SK-N-SH treated with all-trans-retinoic acid at 6 μM for 48 hours (cell line): Measurements from ENCODE around the gene SPATA20.

ENCODE experiments used
- ATAC-seq: fragments of 200-7000 bp; cut with Tn5 transposase; 3 replicates; pipeline ENCODE4 v1.9.1; 2020; ENCODE audit warnings: mild to moderate bottlenecking, moderate library complexity
- ARNTL ChIP-seq: fragments of 450-650 bp; formaldehyde crosslinking; IDR thresholded peaks from 2 replicates; pipeline ENCODE4 v1.5.0; 2020; ENCODE audit warnings: low read depth, mild to moderate bottlenecking, moderate library complexity, borderline replicate concordance
- BACH2 ChIP-seq: fragments of 250-450 bp; sonication (Bioruptor Pico); IDR thresholded peaks from 2 replicates; pipeline ENCODE4 v1.9.0; 2021; ENCODE audit warnings: mild to moderate bottlenecking, borderline replicate concordance
- CSDC2 ChIP-seq: fragments of 250-450 bp; sonication (Bioruptor Pico); IDR thresholded peaks from 2 replicates; pipeline ENCODE4 v1.5.0; 2020; ENCODE audit warnings: mild to moderate bottlenecking, moderate library complexity
- ESRRG ChIP-seq: fragments of 250-450 bp; sonication (Bioruptor Pico); IDR thresholded peaks from 2 replicates; pipeline ENCODE4 v1.6.1; 2021; ENCODE audit warnings: mild to moderate bottlenecking
- GLIS3 ChIP-seq: fragments of 250-450 bp; sonication (Bioruptor Pico); IDR thresholded peaks from 2 replicates; pipeline ENCODE4 v1.5.0; 2020; ENCODE audit warnings: mild to moderate bottlenecking, moderate library complexity
- ISL1 ChIP-seq: fragments of 250-450 bp; sonication (Bioruptor Pico); IDR thresholded peaks from 2 replicates; pipeline ENCODE4 v2.1.2; 2022; ENCODE audit warnings: mild to moderate bottlenecking, moderate library complexity
- OSR1 ChIP-seq: fragments of 250-450 bp; sonication (Bioruptor Pico); IDR thresholded peaks from 2 replicates; pipeline ENCODE4 v1.8.0; 2022; ENCODE audit warnings: moderate library complexity, mild to moderate bottlenecking, inconsistent platforms
- PPARA ChIP-seq: fragments of 250-450 bp; sonication (Bioruptor Pico); IDR thresholded peaks from 2 replicates; pipeline ENCODE4 v1.5.0; 2020; ENCODE audit warnings: mild to moderate bottlenecking, borderline replicate concordance
- RARB ChIP-seq: fragments of 250-450 bp; sonication (Bioruptor Pico); IDR thresholded peaks from 2 replicates; pipeline ENCODE4 v1.8.0; 2021; ENCODE audit warnings: mild to moderate bottlenecking, moderate library complexity
- SNAI2 ChIP-seq: fragments of 250-450 bp; sonication (Bioruptor Pico); IDR thresholded peaks from 2 replicates; pipeline ENCODE4 v1.5.0; 2020; ENCODE audit warnings: mild to moderate bottlenecking, moderate library complexity
- TCF4 ChIP-seq: fragments of 250-450 bp; sonication (Bioruptor Pico); IDR thresholded peaks from 2 replicates; pipeline ENCODE4 v1.8.0; 2021; ENCODE audit warnings: mild to moderate bottlenecking, moderate library complexity, borderline replicate concordance
- TOX ChIP-seq: fragments of 250-450 bp; sonication (Bioruptor Pico); IDR thresholded peaks from 2 replicates; pipeline ENCODE4 v1.8.0; 2021; ENCODE audit warnings: mild to moderate bottlenecking, moderate library complexity, borderline replicate concordance
- ZC3H10 ChIP-seq: fragments of 250-450 bp; sonication (Bioruptor Pico); IDR thresholded peaks from 2 replicates; pipeline ENCODE4 v1.5.1; 2021; ENCODE audit warnings: mild to moderate bottlenecking, moderate library complexity
- ZFP3 ChIP-seq: fragments of 250-450 bp; sonication (Bioruptor Pico); IDR thresholded peaks from 2 replicates; pipeline ENCODE4 v1.5.0; 2020; ENCODE audit warnings: mild to moderate bottlenecking, moderate library complexity
- ZFP30 ChIP-seq: fragments of 450-650 bp; formaldehyde crosslinking; IDR thresholded peaks from 2 replicates; pipeline ENCODE4 v1.5.0; 2022; ENCODE audit warnings: mild to moderate bottlenecking, moderate library complexity
- ZNF565 ChIP-seq: fragments of 450-650 bp; formaldehyde crosslinking; conservative IDR thresholded peaks from 2 replicates; pipeline ENCODE4 v1.5.0; 2020; ENCODE audit warnings: low read depth, mild to moderate bottlenecking, moderate library complexity
- ZNF70 ChIP-seq: fragments of 450-650 bp; formaldehyde crosslinking; IDR thresholded peaks from 2 replicates; pipeline ENCODE4 v1.5.0; 2020; ENCODE audit warnings: mild to moderate bottlenecking, moderate library complexity
- ZNF8 ChIP-seq: fragments of 450-650 bp; formaldehyde crosslinking; IDR thresholded peaks from 2 replicates; pipeline ENCODE4 v1.5.0; 2020; ENCODE audit warnings: mild to moderate bottlenecking, moderate library complexity
- TF ChIP-seq, protein P1 (sequence below): fragments of 250-450 bp; sonication (Bioruptor Pico); IDR thresholded peaks from 2 replicates; pipeline ENCODE4 v1.5.1; 2021; ENCODE audit warnings: mild to moderate bottlenecking, moderate library complexity
- TF ChIP-seq, protein P2 (sequence below): fragments of 250-450 bp; sonication (Bioruptor Pico); IDR thresholded peaks from 2 replicates; pipeline ENCODE4 v1.5.1; 2020; ENCODE audit warnings: low read depth, mild to moderate bottlenecking, moderate library complexity
- TF ChIP-seq, protein P3 (sequence below): fragments of 250-450 bp; sonication (Bioruptor Pico); IDR thresholded peaks from 2 replicates; pipeline ENCODE4 v1.8.0; 2020; ENCODE audit warnings: mild to moderate bottlenecking, moderate library complexity, borderline replicate concordance
- TF ChIP-seq, protein P4 (sequence below): fragments of 250-450 bp; sonication (Bioruptor Pico); IDR thresholded peaks from 2 replicates; pipeline ENCODE4 v1.5.0; 2020; ENCODE audit warnings: mild to moderate bottlenecking, moderate library complexity

SPATA20 gene

DNA sequence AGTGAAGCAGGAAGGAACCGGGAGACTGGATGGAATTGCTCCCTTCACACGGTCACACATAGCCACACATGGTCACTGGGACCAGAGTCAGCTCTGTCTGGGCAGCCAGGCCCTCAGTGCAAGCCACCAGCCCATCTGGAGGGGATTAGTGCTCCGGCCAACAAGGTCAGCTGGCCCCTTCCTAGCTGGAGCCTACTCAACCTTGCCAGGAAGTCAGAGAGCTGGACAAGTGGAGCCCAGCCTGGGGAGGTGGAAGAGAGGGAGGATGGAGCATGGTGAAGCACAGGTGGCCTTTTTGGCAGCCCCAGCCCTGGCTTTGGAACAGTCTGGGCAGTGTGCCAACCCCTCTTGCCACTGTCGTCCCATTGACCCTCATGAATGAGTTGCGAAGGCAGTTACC lies 9.8 kb downstream of the SPATA20 start:
- no peak for TF ChIP-seq ESRRG (CRISPR knock-in tag)
- TF ChIP-seq GLIS3 = no peak
- TF ChIP-seq, protein P1, sequence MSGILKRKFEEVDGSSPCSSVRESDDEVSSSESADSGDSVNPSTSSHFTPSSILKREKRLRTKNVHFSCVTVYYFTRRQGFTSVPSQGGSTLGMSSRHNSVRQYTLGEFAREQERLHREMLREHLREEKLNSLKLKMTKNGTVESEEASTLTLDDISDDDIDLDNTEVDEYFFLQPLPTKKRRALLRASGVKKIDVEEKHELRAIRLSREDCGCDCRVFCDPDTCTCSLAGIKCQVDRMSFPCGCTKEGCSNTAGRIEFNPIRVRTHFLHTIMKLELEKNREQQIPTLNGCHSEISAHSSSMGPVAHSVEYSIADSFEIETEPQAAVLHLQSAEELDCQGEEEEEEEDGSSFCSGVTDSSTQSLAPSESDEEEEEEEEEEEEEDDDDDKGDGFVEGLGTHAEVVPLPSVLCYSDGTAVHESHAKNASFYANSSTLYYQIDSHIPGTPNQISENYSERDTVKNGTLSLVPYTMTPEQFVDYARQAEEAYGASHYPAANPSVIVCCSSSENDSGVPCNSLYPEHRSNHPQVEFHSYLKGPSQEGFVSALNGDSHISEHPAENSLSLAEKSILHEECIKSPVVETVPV (CRISPR knock-in tag) = no peak
- TF ChIP-seq TCF4 (CRISPR knock-in tag) = peak; percentile 59; the same call in 1 of the 2 replicates
- TF ChIP-seq ZFP30 = no peak
- no peak for TF ChIP-seq OSR1 (CRISPR knock-in tag)
- no peak; the same call in 2 of the 3 replicates for ATAC-seq

DNA sequence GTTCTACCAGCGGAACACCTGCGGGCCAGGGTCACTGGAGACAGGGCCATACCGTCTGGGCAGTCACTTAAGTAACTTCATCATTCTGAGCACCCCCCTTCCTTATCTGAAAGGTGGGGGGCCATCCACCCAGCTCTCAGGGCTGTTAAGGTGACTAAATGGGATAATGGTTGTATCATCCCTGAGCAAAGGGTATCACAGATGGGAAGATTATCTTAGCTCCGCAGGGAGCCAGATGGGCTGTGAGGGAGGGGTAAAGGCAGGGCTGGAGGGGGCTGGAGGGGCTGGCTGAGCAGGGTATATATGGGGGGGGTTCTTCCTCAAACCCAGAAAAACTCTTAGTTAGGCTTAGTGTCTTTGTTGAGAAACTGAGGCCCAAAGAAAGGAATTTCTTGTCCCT lies 10.7 kb downstream of the SPATA20 start:
- TF ChIP-seq OSR1 (CRISPR knock-in tag) (no peak), BACH2 (CRISPR knock-in tag) (no peak), ZC3H10 (CRISPR knock-in tag) (no peak), ZFP3 (CRISPR knock-in tag) (no peak)
- ATAC-seq = no peak

DNA sequence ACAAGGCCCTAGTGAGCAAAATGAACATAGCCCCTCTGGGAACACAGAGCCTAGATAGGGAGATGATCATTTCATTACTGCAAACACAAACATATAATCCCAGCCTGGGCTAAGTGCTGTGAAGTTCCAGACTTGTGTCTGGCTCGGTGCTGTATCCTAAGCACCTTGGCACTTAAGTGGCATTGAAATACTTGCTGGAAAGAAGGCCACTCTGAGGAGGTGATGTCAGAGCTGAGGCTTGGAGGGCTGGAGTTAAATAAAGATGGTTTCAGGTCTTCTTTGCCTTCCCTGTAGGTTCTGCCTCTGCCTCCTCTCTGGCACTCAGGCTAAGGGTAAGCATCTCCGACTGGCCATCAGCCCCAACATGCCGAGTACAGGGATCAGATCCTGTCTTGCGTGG lies 11.1 kb downstream of the SPATA20 start:
- ATAC-seq = no peak
- TF ChIP-seq TCF4 (CRISPR knock-in tag) (no peak), PPARA (no peak), ZNF70 (no peak), ZC3H10 (CRISPR knock-in tag) (no peak), ARNTL (no peak), BACH2 (CRISPR knock-in tag) (no peak), SNAI2 (CRISPR knock-in tag) (no peak), ZNF565 (CRISPR knock-in tag) (no peak), ESRRG (CRISPR knock-in tag) (no peak), ISL1 (CRISPR knock-in tag) (no peak), RARB (no peak), ZFP3 (CRISPR knock-in tag) (no peak), ZNF8 (CRISPR knock-in tag) (no peak)
- TF ChIP-seq, protein P2, sequence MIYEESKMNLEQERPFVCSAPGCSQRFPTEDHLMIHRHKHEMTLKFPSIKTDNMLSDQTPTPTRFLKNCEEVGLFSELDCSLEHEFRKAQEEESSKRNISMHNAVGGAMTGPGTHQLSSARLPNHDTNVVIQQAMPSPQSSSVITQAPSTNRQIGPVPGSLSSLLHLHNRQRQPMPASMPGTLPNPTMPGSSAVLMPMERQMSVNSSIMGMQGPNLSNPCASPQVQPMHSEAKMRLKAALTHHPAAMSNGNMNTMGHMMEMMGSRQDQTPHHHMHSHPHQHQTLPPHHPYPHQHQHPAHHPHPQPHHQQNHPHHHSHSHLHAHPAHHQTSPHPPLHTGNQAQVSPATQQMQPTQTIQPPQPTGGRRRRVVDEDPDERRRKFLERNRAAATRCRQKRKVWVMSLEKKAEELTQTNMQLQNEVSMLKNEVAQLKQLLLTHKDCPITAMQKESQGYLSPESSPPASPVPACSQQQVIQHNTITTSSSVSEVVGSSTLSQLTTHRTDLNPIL (CRISPR knock-in tag) = no peak
- TF ChIP-seq, protein P3, sequence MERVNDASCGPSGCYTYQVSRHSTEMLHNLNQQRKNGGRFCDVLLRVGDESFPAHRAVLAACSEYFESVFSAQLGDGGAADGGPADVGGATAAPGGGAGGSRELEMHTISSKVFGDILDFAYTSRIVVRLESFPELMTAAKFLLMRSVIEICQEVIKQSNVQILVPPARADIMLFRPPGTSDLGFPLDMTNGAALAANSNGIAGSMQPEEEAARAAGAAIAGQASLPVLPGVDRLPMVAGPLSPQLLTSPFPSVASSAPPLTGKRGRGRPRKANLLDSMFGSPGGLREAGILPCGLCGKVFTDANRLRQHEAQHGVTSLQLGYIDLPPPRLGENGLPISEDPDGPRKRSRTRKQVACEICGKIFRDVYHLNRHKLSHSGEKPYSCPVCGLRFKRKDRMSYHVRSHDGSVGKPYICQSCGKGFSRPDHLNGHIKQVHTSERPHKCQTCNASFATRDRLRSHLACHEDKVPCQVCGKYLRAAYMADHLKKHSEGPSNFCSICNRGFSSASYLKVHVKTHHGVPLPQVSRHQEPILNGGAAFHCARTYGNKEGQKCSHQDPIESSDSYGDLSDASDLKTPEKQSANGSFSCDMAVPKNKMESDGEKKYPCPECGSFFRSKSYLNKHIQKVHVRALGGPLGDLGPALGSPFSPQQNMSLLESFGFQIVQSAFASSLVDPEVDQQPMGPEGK (CRISPR knock-in tag) = no peak

DNA sequence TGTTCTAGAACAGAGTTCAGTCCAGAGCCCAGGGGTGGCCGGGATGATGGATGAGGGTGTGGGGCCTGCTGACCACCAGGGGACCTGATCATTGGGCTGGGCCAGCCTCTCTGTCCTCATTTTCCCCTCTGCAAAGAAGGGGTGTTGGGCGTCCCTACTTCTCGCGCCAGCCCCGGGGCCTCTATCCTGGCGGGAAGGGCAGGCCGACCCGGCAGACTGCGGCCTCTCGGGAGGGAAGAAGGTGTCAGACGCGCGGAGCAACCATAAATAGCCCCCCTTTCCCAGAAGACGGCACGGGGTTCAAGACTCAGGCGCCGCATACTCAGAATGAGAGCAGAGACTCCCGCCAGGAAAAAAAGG lies 11.6 kb downstream of the SPATA20 start:
- no peak for TF ChIP-seq PPARA
- no peak for TF ChIP-seq ZC3H10 (CRISPR knock-in tag)
- no peak for TF ChIP-seq ZNF565 (CRISPR knock-in tag)
- TF ChIP-seq, protein P1 (CRISPR knock-in tag) = no peak
- TF ChIP-seq ZNF8 (CRISPR knock-in tag) = no peak
- no peak for TF ChIP-seq ZFP3 (CRISPR knock-in tag)
- TF ChIP-seq OSR1 (CRISPR knock-in tag) = no peak
- no peak for TF ChIP-seq GLIS3
- TF ChIP-seq CSDC2 (CRISPR knock-in tag) = no peak
- TF ChIP-seq, protein P4, sequence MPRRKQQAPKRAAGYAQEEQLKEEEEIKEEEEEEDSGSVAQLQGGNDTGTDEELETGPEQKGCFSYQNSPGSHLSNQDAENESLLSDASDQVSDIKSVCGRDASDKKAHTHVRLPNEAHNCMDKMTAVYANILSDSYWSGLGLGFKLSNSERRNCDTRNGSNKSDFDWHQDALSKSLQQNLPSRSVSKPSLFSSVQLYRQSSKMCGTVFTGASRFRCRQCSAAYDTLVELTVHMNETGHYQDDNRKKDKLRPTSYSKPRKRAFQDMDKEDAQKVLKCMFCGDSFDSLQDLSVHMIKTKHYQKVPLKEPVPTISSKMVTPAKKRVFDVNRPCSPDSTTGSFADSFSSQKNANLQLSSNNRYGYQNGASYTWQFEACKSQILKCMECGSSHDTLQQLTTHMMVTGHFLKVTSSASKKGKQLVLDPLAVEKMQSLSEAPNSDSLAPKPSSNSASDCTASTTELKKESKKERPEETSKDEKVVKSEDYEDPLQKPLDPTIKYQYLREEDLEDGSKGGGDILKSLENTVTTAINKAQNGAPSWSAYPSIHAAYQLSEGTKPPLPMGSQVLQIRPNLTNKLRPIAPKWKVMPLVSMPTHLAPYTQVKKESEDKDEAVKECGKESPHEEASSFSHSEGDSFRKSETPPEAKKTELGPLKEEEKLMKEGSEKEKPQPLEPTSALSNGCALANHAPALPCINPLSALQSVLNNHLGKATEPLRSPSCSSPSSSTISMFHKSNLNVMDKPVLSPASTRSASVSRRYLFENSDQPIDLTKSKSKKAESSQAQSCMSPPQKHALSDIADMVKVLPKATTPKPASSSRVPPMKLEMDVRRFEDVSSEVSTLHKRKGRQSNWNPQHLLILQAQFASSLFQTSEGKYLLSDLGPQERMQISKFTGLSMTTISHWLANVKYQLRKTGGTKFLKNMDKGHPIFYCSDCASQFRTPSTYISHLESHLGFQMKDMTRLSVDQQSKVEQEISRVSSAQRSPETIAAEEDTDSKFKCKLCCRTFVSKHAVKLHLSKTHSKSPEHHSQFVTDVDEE = no peak
- TF ChIP-seq ZNF70 = no peak
- no peak for TF ChIP-seq TOX
- no peak for TF ChIP-seq TCF4 (CRISPR knock-in tag)
- no peak for TF ChIP-seq ISL1 (CRISPR knock-in tag)
- TF ChIP-seq, protein P2 (CRISPR knock-in tag) = no peak
- no peak for TF ChIP-seq ARNTL
- TF ChIP-seq ZFP30 = no peak
- no peak for ATAC-seq
